Measurements from ENCODE around the gene CDC25B. TPM values are rescaled to one million over a fixed set of nuclear protein-coding genes. Genes with fewer than 3 reads are reported as not detected.

The CDC25B gene
- total and polyA plus RNA-seq, 2 of the 8 experiments (the other 6 are each of a cell fraction or from before 2014, with no cell fraction given) = 21.7 to 31.2 TPM

GRCh38 chr20:3836132-3836531 lies 40.0 kb downstream of the CDC25B start:
- Histone ChIP-seq H2AFZ (ENCODE audit: low read length) (no peak overlapping the region), H3K4me3 (ENCODE audit: extremely low read depth in 1 of 4, insufficient read depth in 2 of 4, low read depth in 3 of 4, low read length in 4 of 4) (no peak overlapping the region), H3K27me3 (replicated peaks in 1 of 4; ENCODE audit: control insufficient read depth in 3 of 4, extremely low read depth in 1 of 4, insufficient read depth in 3 of 4, low read length in 3 of 4) (no peaks in the 10 kb centered on the region), H3K27ac (ENCODE audit: low read depth, low read length) (no peak overlapping the region), H2BK12ac (ENCODE audit: low read depth, low read length) (no peak overlapping the region), H4K20me1 (replicated peaks in 1 of 2; ENCODE audit: control insufficient read depth in 1 of 2, insufficient read depth in 2 of 2, low read length in 2 of 2) (no peaks in the 10 kb centered on the region), H2BK5ac (ENCODE audit: low read depth, low read length) (no peak overlapping the region), H3K18ac (ENCODE audit: extremely low read depth, low read length) (no peak overlapping the region), H2BK15ac (ENCODE audit: low read length) (no peak overlapping the region), H3K9ac (replicated peaks in 1 of 4; ENCODE audit: extremely low read depth in 1 of 4, low read depth in 3 of 4, low read length in 3 of 4) (no peak overlapping the region), H4K8ac (ENCODE audit: extremely low read depth, insufficient read depth, low read length) (no peak overlapping the region), H3K36me3 (ENCODE audit: control insufficient read depth in 2 of 4, insufficient read depth in 4 of 4, low read length in 3 of 4) (no peaks in the 10 kb centered on the region), H3K4ac (replicated peaks; ENCODE audit: insufficient read length, low read depth, low read length) (no peak overlapping the region), H3K9me3 (ENCODE audit: insufficient read depth in 2 of 2, low read depth in 1 of 2, low read length in 1 of 2) (no peaks in the 10 kb centered on the region), H4K5ac (ENCODE audit: insufficient read length, low read depth, low read length) (no peak overlapping the region), H3K4me1 (replicated peaks in 1 of 4; ENCODE audit: control insufficient read depth in 3 of 4, insufficient read depth in 4 of 4, low read length in 3 of 4) (no peaks in the 10 kb centered on the region), H2BK20ac (ENCODE audit: low read length) (no peak overlapping the region), H3K23ac (ENCODE audit: insufficient read length) (no peak overlapping the region), H3K14ac (ENCODE audit: insufficient read length) (no peak overlapping the region), H3K56ac (replicated peaks; ENCODE audit: insufficient read length, low read depth, low read length) (no peak overlapping the region), H2AK5ac (ENCODE audit: low read depth, low read length) (no peak overlapping the region), H4K91ac (replicated peaks; ENCODE audit: insufficient read length, low read length) (no peak overlapping the region), H3K79me1 (ENCODE audit: low read depth, low read length) (no peaks in the 10 kb centered on the region), H3K79me2 (ENCODE audit: control insufficient read depth in 1 of 2, insufficient read depth in 2 of 2, low read length in 2 of 2) (no peaks in the 10 kb centered on the region), H3K23me2 (ENCODE audit: low read depth, low read length) (no peaks in the 10 kb centered on the region), H2BK120ac (replicated peaks; ENCODE audit: low read depth, low read length) (no peak overlapping the region), H3K4me2 (ENCODE audit: insufficient read depth in 1 of 2, low read depth in 2 of 2, low read length in 2 of 2) (no peak overlapping the region)
- DNase-seq (ENCODE audit: low read depth in 1 of 2, low spot score in 2 of 2) = no peak
- ChIA-PET CTCF (ENCODE audit: partially characterized antibody) (interaction anchor here (1.2 to 2.7 kb wide), 3 partner anchors 10 to 19 kb away, joined by 7 to 11 read pairs (median 8); no protein-coding TSS in a partner anchor), POLR2A (ENCODE audit: partially characterized antibody) (no interaction called here)
- no peak for FAIRE-seq
- no peak for TF ChIP-seq SIN3A (conservative IDR thresholded peaks at IDR 0.05 in 1 of 2, IDR thresholded peaks at IDR 0.05 in 1 of 2; ENCODE audit: low read depth in 1 of 2, low read length in 2 of 2)
- no peak for TF ChIP-seq CBX5 (IDR thresholded peaks at IDR 0.05; ENCODE audit: low read depth, low read length)
- no peak for TF ChIP-seq EP300 (IDR thresholded peaks at IDR 0.05; ENCODE audit: borderline replicate concordance in 1 of 2, low read depth in 2 of 2, low read length in 2 of 2)
- no peak for TF ChIP-seq TBP (IDR thresholded peaks at IDR 0.05; ENCODE audit: low read depth, low read length)
- TF ChIP-seq POU5F1 (IDR thresholded peaks at IDR 0.05; ENCODE audit: low read depth, low read length) = no peak
- no peak for TF ChIP-seq BCL11A (IDR thresholded peaks at IDR 0.05; ENCODE audit: low read depth in 2 of 2, low read length in 2 of 2)
- TF ChIP-seq KDM1A (IDR thresholded peaks at IDR 0.05; ENCODE audit: borderline replicate concordance, low read length) = no peak
- TF ChIP-seq SIRT6 (IDR thresholded peaks at IDR 0.05; ENCODE audit: low read length) = no peak
- WGBS, 2 experiments (ENCODE audit: extremely low coverage in 1 of 2, insufficient coverage in 1 of 2, insufficient read length in 1 of 2, insufficient replicate concordance in 2 of 2, low coverage in 1 of 2, low lambda C conversion rate in 2 of 2, missing lambda C conversion rate in 1 of 2) = 94% methylated on average over 4 of the region's 4 CpGs; no CpG with 5 or more reads in 1 of the 2 experiments

Measured in H1 (cell line).